D721Med (cell line): ENCODE measurements around the gene PSMC3.

ENCODE experiments used
- DNase-seq: peaks from one replicate; pipeline ENCODE4 v3.0.0; 2011; ENCODE audit warnings: low spot score; ENCODE audit not compliant: insufficient read length
- FAIRE-seq: peaks from 2 replicates; lab custom pipeline; 2011; peaks lifted over from hg19 to GRCh38; lab: Jason Lieb, UNC
- TF ChIP-seq, protein P1 (sequence below): IDR thresholded peaks from 2 replicates; pipeline ENCODE4 v1.5.1; 2012; ENCODE audit warnings: mild to moderate bottlenecking, control low read depth; ENCODE audit not compliant: insufficient read depth; ENCODE audit errors: missing control alignments

PSMC3 gene

DNA sequence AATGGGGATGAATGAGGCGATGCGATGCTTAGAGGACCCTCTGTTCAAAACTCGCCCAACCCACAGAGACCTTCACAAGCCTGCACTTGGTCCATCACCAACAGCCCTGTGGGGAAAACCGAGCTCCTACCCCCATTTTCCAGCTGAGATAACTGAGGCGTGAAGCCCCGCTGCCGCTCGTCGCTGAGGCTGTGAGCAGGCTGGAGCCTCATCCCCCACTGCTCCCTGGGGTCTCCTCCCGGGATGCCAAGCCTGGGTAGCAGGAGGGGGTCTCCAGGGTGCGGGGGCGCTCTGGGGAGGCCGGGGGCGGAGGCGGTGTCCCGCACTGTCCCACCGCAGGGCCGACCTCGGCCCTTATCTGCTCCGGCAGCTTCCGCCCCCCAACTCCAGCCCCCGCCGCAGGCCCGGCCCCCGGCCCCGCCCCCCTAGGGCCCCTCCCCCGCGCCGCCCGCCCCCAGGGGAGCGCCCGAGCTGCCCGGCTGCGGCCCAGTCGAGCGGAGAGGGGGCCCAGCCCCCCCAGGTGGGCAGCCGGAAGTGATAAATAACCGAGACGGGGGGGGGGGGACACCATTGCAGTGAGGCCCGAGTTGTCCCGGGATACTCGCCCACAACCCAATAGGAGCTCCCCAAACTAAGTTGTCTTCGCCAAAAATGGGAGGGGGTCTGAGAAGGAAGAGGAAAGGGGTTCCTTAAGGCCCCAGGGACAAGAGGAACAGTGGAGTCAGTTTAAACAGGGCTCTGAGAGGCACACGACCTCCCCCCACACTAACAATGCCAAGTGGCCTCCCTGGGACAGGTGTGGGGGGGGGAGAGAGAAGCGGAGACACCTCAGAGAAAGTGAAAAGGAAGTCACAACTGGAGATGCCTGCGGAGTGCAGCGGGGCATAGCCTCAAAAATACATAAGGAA, 26.1 kb downstream of the PSMC3 start:
- DNase-seq (no peak), FAIRE-seq (no peak)
- TF ChIP-seq, protein P1, sequence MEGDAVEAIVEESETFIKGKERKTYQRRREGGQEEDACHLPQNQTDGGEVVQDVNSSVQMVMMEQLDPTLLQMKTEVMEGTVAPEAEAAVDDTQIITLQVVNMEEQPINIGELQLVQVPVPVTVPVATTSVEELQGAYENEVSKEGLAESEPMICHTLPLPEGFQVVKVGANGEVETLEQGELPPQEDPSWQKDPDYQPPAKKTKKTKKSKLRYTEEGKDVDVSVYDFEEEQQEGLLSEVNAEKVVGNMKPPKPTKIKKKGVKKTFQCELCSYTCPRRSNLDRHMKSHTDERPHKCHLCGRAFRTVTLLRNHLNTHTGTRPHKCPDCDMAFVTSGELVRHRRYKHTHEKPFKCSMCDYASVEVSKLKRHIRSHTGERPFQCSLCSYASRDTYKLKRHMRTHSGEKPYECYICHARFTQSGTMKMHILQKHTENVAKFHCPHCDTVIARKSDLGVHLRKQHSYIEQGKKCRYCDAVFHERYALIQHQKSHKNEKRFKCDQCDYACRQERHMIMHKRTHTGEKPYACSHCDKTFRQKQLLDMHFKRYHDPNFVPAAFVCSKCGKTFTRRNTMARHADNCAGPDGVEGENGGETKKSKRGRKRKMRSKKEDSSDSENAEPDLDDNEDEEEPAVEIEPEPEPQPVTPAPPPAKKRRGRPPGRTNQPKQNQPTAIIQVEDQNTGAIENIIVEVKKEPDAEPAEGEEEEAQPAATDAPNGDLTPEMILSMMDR = no peak

DNA sequence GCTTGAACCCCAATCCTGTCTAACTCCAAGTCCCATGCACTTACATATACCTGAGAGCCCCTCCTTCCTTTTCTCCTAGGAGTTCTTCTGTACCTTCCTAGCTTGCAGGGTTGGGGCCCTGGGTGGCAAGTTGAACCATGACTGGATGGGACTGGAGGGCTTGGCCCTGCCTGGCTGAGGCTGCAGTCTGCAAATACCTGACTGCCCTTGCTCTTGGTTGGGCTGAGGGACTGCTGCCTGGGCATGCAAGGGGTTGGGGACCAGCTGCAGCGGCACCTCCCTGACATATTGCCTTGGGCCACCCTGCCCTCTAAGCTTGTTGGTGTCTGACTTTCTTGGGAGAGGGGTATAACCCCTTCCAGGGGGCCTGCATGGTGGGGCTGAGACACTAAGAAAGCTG, 27.7 kb downstream of the PSMC3 start:
- TF ChIP-seq, protein P1 = no peak
- FAIRE-seq (no peak), DNase-seq (no peak)

DNA sequence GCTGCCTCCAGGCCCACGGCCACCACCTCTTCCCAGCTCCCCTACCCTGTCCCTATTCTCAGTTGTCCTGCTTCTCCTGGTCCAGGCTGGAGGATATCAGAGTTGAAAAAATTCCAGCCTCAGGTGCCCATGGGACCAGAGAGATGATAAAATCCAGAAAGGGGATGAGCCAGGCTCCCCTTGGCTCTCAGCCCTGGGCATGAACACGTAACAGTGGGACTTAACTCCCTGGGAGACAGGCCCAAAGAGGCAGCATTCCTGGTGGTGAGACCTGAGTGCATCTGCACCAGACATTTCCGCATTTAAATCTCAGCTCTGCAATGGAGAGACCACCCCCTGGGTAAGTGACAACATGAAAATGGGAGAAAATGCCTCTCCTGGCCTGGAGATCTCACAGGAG, 28.2 kb downstream of the PSMC3 start:
- DNase-seq = no peak
- TF ChIP-seq, protein P1 = no peak
- FAIRE-seq = no peak

DNA sequence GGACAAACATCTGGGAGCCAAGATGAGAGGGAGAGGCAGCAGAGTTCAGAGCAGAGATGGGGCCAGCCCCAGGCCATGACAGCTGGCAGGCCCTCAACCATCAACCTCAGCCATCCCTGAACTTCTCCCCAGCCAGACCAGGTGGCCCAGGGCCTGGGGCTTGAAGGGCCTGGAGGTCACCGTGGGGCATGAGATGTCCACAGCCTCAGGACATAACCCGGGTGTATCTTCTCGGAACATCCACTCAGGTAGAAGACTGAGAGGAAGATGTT, 30.3 kb downstream of the PSMC3 start:
- TF ChIP-seq, protein P1 = no peak
- no peak for FAIRE-seq
- DNase-seq = no peak

DNA sequence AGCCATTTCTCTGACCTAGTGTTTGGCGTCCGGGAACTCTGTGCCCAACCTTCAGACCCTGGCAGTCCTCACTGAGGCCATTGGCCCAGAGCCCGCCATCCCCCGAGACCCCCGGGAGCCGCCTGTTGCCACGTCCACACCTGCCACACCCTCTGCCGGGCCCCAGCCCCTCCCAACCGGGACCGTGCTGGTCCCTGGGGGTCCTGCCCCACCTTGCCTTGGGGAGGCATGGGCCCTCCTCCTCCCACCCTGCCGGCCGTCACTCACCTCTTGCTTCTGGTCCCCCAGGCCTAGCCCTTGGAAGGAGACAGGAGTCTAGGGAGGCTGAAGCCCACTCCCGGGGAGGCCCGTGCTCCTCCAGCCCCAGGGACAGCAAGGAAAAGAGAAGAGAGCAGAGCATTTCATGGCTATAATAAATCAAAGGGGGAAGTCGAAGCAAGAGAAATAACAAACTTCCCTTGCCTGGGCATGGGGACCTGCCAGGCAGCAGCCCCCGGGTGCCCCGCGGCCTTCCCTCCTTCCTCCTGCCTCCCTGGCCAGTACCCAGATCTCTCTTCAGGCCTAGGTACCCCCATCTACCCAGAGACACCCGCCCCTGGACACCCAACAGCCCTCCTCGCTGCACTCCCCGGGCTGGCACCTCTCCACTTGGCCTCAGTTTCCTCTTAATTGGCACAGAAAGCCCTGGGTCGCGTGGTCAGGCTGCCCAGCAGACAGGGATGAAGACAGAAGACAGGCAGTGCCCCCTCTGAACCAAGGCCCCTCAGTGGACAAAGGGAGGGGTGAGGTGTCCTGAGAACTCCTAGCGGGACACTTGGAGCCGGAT, 30.8 kb downstream of the PSMC3 start:
- FAIRE-seq (no peak), DNase-seq (no peak)
- TF ChIP-seq, protein P1 = no peak

DNA sequence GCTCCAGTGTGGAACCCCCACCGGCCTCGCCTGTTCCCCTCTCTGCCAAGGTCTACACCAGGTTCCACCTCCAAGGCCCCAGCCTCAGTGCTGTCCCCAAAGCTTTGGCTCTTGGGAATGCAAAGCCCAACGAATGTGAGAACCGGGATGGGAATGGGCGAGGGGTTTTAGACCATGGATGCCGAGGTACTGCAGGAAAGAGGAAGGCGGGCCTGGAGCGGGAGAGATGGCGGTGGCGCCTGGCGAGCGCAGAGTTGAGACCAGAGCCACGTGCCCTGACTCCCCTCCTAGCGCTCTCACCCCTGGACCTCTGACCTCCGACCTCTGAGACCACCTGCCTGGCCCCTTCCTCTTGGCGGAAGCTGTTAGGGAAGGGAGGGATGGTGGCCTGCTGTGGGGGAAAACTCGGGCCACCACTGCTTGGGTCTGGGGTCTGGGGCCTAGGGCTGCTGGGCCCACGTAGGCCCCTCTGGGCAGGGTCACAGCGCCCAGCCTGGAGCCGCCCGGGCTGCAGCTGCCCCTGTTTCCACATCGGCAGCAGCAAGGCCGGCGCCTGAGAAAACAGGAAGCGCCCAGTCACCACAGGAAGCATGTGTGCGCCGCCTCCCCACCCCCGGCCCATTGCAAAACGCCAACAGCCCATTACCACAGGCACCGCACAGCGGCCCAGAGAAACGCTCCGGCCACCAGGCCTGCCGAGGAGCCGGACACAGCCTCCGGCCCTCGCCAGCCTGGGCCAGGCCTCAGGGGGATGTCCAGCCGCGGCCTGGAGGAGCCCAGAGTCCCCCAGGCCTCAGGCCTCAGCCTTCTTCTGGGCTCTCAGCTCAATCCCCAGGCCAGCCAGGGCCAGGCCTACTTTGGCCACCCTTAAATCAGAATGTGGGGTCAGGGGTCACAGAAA, 31.7 kb downstream of the PSMC3 start:
- TF ChIP-seq, protein P1 = no peak
- FAIRE-seq = no peak
- DNase-seq = no peak
